Renal cortex interstitium (tissue), 11 donors: ENCODE measurements around the gene KDF1. TPM values are rescaled to one million over a fixed set of nuclear protein-coding genes. Genes with fewer than 3 reads are reported as not detected.

ENCODE experiments used
- DNase-seq, 11 donors: peaks; one replicate each; pipeline ENCODE4 v3.0.0-alpha.2; 2013; ENCODE audit warnings: low read depth in 9 of 11, low spot score in 4 of 11; ENCODE audit errors: extremely low read depth in 1 of 11
- polyA plus RNA-seq, 3 donors: library from polyadenylated mRNA; unstranded; fragments of 120-200 nt; gene quantifications; one replicate each; pipeline ENCODE4 v1.2.1, GENCODE V29; 2013; ENCODE audit not compliant: insufficient read length in 3 of 3

The KDF1 gene
- polyA plus RNA-seq, 3 donors = 8.0 to 10.4 (median 10.3) TPM

- no peak for DNase-seq
Observed at GRCh38 chr1:26900815-26901511, 59.3 kb downstream of the KDF1 start.

- DNase-seq = peak; percentile 85 to 93 (median 90)
Observed at GRCh38 chr1:26900001-26900814, 60.1 kb downstream of the KDF1 start, which contains the start of gene GPATCH3. GPATCH3 (minus strand) TSS chr1:26900467; CDS start chr1:26900442, 25 bp downstream.

Other genes with a start within 250 kb of the KDF1 start
- gene PIGV, start 172.5 kb downstream of the KDF1 start, polyA plus RNA-seq = 10 to 100 TPM; 16.0 to 19.0 (median 16.0) TPM
- 10 to 100 TPM; 18.2 to 24.6 (median 23.2) TPM for gene ZDHHC18, start 133.8 kb downstream of the KDF1 start, polyA plus RNA-seq
- gene SFN, start 97.3 kb downstream of the KDF1 start, polyA plus RNA-seq = under 1 TPM; 0.53 to 0.63 (median 0.56) TPM
- gene GPN2, start 70.2 kb downstream of the KDF1 start, polyA plus RNA-seq = 10 to 100 TPM; 27.2 to 34.5 (median 30.1) TPM
- gene GPATCH3, start 60.0 kb downstream of the KDF1 start, polyA plus RNA-seq = 10 to 100 TPM; 14.8 to 15.0 (median 15.0) TPM
- 1 to 10 TPM in 2 of 3 donors, under 1 TPM in 1; 0.72 to 1.3 (median 1.2) TPM for gene NR0B2, start 46.5 kb downstream of the KDF1 start, polyA plus RNA-seq
- gene NUDC, start 38.7 kb downstream of the KDF1 start, polyA plus RNA-seq = 100 to 1,000 TPM in 1 of 3 donors, 10 to 100 TPM in 2; 87.5 to 108 (median 92.3) TPM
- gene TRNP1, start 33.2 kb upstream of the KDF1 start, polyA plus RNA-seq = 1 to 10 TPM; 4.6 to 5.4 (median 4.7) TPM
- 1 to 10 TPM in 1 of 3 donors, under 1 TPM in 2; 0.73 to 2.0 (median 0.78) TPM for gene TENT5B, start 52.4 kb upstream of the KDF1 start, polyA plus RNA-seq
- gene SLC9A1, start 194.7 kb upstream of the KDF1 start, polyA plus RNA-seq = 10 to 100 TPM; 19.4 to 28.0 (median 24.0) TPM